ENCODE measurements around the gene LRRC61. TPM values are rescaled to one million over a fixed set of nuclear protein-coding genes. Genes with fewer than 3 reads are reported as not detected.

LRRC61 gene
- total and polyA plus RNA-seq, 10 donors = 4.2 to 21.7 (median 11.4) TPM

- intact Hi-C loops (cut with DNase I; ENCODE audit: low total_unique reads) = no loop called here
- DNase-seq = no peak
Measured at GRCh38 chr7:150365194-150365593, 42.0 kb downstream of the LRRC61 start.

GRCh38 chr7:150365673-150366398, 42.7 kb downstream of the LRRC61 start:
- Histone ChIP-seq H3K36me3 (peaks cover 0 to 12% (median 3%) of the 10 kb centered on the region in 6 donors), H3K4me3 (no peak overlapping the region), H3K27me3 (replicated peaks in 1 of 7) (no peaks in the 10 kb centered on the region), H3K9me3 (no peaks in the 10 kb centered on the region), H3K27ac (peak overlapping the region; percentile 43 to 99 (median 96)), H3K4me1 (peaks cover 22 to 89% (median 62%) of the 10 kb centered on the region in 6 donors)
- TF ChIP-seq POLR2AphosphoS5 (IDR thresholded peaks at IDR 0.05) = no peak
- TF ChIP-seq, protein P1, sequence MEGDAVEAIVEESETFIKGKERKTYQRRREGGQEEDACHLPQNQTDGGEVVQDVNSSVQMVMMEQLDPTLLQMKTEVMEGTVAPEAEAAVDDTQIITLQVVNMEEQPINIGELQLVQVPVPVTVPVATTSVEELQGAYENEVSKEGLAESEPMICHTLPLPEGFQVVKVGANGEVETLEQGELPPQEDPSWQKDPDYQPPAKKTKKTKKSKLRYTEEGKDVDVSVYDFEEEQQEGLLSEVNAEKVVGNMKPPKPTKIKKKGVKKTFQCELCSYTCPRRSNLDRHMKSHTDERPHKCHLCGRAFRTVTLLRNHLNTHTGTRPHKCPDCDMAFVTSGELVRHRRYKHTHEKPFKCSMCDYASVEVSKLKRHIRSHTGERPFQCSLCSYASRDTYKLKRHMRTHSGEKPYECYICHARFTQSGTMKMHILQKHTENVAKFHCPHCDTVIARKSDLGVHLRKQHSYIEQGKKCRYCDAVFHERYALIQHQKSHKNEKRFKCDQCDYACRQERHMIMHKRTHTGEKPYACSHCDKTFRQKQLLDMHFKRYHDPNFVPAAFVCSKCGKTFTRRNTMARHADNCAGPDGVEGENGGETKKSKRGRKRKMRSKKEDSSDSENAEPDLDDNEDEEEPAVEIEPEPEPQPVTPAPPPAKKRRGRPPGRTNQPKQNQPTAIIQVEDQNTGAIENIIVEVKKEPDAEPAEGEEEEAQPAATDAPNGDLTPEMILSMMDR (IDR thresholded peaks at IDR 0.05 in 8 of 11, conservative IDR thresholded peaks at IDR 0.05 in 3 of 11) = no peak
- no peak for TF ChIP-seq POLR2A (IDR thresholded peaks at IDR 0.05)
- DNase-seq = no peak
- 53 to 71% (median 60%) methylated on average over 5 of the region's 5 CpGs for WGBS, 5 donors
- intact Hi-C loops (cut with DNase I; ENCODE audit: low total_unique reads) = no loop called here

More at GRCh38 chr7:150365194-150365593, 42.0 kb downstream of the LRRC61 start:
- Histone ChIP-seq H3K4me3 (no peak overlapping the region), H3K27me3 (replicated peaks in 1 of 7) (no peaks in the 10 kb centered on the region), H3K9me3 (no peaks in the 10 kb centered on the region), H3K27ac (peak overlapping the region; percentile 43 to 99 (median 96)), H3K36me3 (peaks cover 0 to 5% (median 0%) of the 10 kb centered on the region in 6 donors), H3K4me1 (peaks cover 15 to 83% (median 56%) of the 10 kb centered on the region in 6 donors)
- WGBS, 5 donors = 62 to 78% (median 67%) methylated on average over 10 of the region's 10 CpGs
- no peak for TF ChIP-seq POLR2AphosphoS5 (IDR thresholded peaks at IDR 0.05)
- TF ChIP-seq, protein P1 (IDR thresholded peaks at IDR 0.05 in 8 of 11, conservative IDR thresholded peaks at IDR 0.05 in 3 of 11) = no peak
- no peak for TF ChIP-seq POLR2A (IDR thresholded peaks at IDR 0.05)

DNA sequence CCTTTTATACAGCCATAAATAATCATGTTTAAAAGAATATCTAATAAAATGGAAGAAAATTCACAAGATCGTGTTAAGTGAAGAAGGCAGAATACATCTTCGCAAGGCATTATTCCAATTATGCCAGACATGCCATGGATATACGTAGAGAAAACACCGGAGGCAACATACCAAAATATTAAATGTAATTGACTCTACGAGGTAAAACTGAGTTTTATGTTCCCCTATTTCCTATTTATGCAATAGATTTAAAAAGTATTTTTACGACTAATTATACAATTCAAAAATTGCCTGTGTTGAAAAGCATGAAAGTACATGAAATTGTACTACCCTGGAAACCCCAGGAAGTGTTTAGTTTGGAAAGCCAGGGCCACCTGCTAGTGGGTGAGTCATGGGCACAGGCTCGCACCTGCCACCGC, 44.5 kb downstream of the LRRC61 start:
- TF ChIP-seq, protein P1 (IDR thresholded peaks at IDR 0.05 in 8 of 11, conservative IDR thresholded peaks at IDR 0.05 in 3 of 11) = no peak
- TF ChIP-seq POLR2A (IDR thresholded peaks at IDR 0.05) = no peak
- TF ChIP-seq POLR2AphosphoS5 (IDR thresholded peaks at IDR 0.05) = no peak
- Histone ChIP-seq H3K27me3 (replicated peaks in 1 of 7) (no peaks in the 10 kb centered on the region), H3K36me3 (peaks cover 0 to 30% (median 21%) of the 10 kb centered on the region in 6 donors), H3K4me3 (peak overlapping the region; percentile 54 to 94 (median 84)), H3K9me3 (no peaks in the 10 kb centered on the region), H3K27ac (peak overlapping the region; percentile 94 to 99 (median 97)), H3K4me1 (peaks cover 27 to 93% (median 75%) of the 10 kb centered on the region in 6 donors)
- no peak for DNase-seq
- intact Hi-C loops (cut with DNase I; ENCODE audit: low total_unique reads) = no loop called here
- 32 to 44% (median 43%) methylated on average over 8 of the region's 8 CpGs for WGBS, 5 donors
